Measurements from ENCODE around the gene NR4A2. TPM values are rescaled to one million over a fixed set of nuclear protein-coding genes. Genes with fewer than 3 reads are reported as not detected.

Gene NR4A2
- polyA plus RNA-seq, 1 donor (not counting 4 experiments of a cell fraction or from before 2014, with no cell fraction given) = 4.5 TPM

DNA sequence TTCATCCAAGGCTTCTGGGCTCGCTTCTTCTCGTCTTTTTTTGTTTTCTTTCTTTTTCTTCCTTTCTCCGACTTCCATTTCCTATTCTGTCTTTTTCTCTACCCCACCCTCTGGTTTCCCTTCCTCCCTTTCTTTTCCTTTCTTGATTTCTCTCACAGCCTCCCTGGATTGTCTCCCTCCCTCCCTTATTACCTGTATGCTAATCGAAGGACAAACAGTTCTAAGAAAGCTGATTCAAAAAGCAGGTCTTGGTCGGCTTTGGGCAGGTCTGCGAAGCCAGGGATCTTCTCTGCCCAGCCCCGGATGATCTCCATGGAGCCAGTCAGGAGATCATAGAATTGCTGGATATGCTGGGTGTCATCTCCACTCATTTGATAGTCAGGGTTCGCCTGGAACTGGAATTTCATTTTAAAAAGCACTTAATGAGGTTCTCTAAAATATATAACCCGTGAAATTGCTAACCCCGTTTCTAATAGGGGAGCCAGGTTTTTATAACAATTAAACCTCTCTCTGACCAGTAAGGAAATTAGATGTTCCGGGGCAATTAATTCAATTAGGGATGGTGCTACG, 5.9 kb downstream of the NR4A2 start:
- no peak overlapping the region for H3K4me3 ChIP-seq (ENCODE audit: control insufficient read depth in 2 of 3, extremely low read depth in 1 of 3, insufficient read depth in 2 of 3, low read depth in 1 of 3, low read length in 3 of 3)
- no peak overlapping the region for H3K27ac ChIP-seq (ENCODE audit: control insufficient read depth, insufficient read depth, low read length)
- no peaks in the 10 kb centered on the region for H4K20me1 ChIP-seq (ENCODE audit: control insufficient read depth, extremely low read depth, insufficient read depth, low read length)
- no peaks in the 10 kb centered on the region for H3K9me3 ChIP-seq (ENCODE audit: control insufficient read depth, low read depth, low read length)
- no peaks in the 10 kb centered on the region for H3K79me2 ChIP-seq (ENCODE audit: control insufficient read depth, insufficient read depth, low read length)
- no peaks in the 10 kb centered on the region for H3K4me1 ChIP-seq (ENCODE audit: control insufficient read depth, extremely low read depth, insufficient read depth, low read length)
- no peak overlapping the region for H2AFZ ChIP-seq (ENCODE audit: control insufficient read depth, low read length)
- no peak overlapping the region for H3K4me2 ChIP-seq (ENCODE audit: control insufficient read depth, extremely low read depth, insufficient read depth, low read depth, low read length)
- H3K9ac ChIP-seq (ENCODE audit: control insufficient read depth, extremely low read depth, insufficient read depth, low read length) = no peak overlapping the region
- H3K9me1 ChIP-seq (ENCODE audit: control insufficient read depth, extremely low read depth, insufficient read depth, low read length) = no peaks in the 10 kb centered on the region
- H3K27me3 ChIP-seq (ENCODE audit: control insufficient read depth, extremely low read depth, insufficient read depth, low read length) = peaks cover 23% of the 10 kb centered on the region
- TF ChIP-seq, protein P1, sequence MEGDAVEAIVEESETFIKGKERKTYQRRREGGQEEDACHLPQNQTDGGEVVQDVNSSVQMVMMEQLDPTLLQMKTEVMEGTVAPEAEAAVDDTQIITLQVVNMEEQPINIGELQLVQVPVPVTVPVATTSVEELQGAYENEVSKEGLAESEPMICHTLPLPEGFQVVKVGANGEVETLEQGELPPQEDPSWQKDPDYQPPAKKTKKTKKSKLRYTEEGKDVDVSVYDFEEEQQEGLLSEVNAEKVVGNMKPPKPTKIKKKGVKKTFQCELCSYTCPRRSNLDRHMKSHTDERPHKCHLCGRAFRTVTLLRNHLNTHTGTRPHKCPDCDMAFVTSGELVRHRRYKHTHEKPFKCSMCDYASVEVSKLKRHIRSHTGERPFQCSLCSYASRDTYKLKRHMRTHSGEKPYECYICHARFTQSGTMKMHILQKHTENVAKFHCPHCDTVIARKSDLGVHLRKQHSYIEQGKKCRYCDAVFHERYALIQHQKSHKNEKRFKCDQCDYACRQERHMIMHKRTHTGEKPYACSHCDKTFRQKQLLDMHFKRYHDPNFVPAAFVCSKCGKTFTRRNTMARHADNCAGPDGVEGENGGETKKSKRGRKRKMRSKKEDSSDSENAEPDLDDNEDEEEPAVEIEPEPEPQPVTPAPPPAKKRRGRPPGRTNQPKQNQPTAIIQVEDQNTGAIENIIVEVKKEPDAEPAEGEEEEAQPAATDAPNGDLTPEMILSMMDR (optimal IDR thresholded peaks at IDR 0.05 in 1 of 3, IDR thresholded peaks at IDR 0.05 in 1 of 3, conservative IDR thresholded peaks at IDR 0.05 in 1 of 3; ENCODE audit: extremely low read depth in 1 of 3, insufficient read depth in 2 of 3, low read length in 3 of 3) = no peak
- TF ChIP-seq EZH2 (IDR thresholded peaks at IDR 0.05; ENCODE audit: low read length) = no peak
- FAIRE-seq (no peak), DNase-seq (ENCODE audit: low read depth, low spot score) (no peak)
- no peaks in the 10 kb centered on the region for H3K36me3 ChIP-seq (ENCODE audit: control insufficient read depth in 2 of 2, extremely low read depth in 1 of 2, insufficient read depth in 2 of 2, low read length in 2 of 2)
- dilution Hi-C loops (cut with MboI; ENCODE audit: extremely low pct_ligation_motif_present, low sequenced_read_pairs) = no loop called here

DNA sequence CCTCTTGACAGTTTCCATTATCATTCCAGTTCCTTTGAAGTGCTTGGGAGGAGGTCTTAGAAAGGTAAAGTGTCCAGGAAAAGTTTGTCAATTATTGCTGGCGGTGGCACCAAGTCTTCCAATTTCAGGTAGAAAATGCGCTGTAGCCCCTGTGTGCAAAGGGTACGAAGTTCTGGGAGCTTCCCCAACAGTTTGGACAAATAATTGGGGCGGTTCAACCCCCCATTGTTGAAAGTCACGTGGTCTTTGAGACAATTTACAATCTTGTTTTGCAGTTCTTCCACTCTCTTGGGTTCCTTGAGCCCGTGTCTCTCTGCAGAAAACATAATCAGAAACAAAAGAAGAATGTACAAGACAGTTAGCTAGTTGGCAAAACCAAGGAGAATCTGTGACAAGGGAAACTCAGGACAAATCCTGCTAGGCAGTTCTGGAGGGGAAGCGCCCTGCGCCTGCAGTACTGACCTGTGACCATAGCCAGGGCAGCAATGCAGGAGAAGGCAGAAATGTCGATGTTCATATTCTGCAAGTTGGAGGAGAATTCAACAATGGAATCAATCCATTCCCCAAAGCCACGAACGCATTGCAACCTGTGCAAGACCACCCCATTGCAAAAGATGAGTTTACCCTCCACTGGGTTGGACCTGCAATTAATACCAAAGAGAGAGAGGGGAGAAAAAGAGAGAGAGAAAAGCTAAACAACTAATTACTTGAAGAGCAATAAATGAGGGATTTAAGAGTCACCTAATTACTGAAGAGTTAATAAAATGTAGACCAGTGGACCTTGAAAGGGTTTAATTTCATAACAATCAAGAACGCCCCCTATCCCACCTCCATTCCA, 6.6 kb downstream of the NR4A2 start:
- Histone ChIP-seq H3K79me2 (ENCODE audit: control insufficient read depth, insufficient read depth, low read length) (no peaks in the 10 kb centered on the region), H3K27me3 (ENCODE audit: control insufficient read depth, extremely low read depth, insufficient read depth, low read length) (peaks cover 30% of the 10 kb centered on the region), H3K4me1 (ENCODE audit: control insufficient read depth, extremely low read depth, insufficient read depth, low read length) (peaks cover 7% of the 10 kb centered on the region), H3K9ac (ENCODE audit: control insufficient read depth, extremely low read depth, insufficient read depth, low read length) (no peak overlapping the region), H3K4me2 (ENCODE audit: control insufficient read depth, extremely low read depth, insufficient read depth, low read depth, low read length) (no peak overlapping the region), H3K4me3 (ENCODE audit: control insufficient read depth in 2 of 3, extremely low read depth in 1 of 3, insufficient read depth in 2 of 3, low read depth in 1 of 3, low read length in 3 of 3) (no peak overlapping the region), H3K27ac (ENCODE audit: control insufficient read depth, insufficient read depth, low read length) (no peak overlapping the region), H3K36me3 (ENCODE audit: control insufficient read depth in 2 of 2, extremely low read depth in 1 of 2, insufficient read depth in 2 of 2, low read length in 2 of 2) (no peaks in the 10 kb centered on the region), H3K9me3 (ENCODE audit: control insufficient read depth, low read depth, low read length) (no peaks in the 10 kb centered on the region), H2AFZ (ENCODE audit: control insufficient read depth, low read length) (no peak overlapping the region), H3K9me1 (ENCODE audit: control insufficient read depth, extremely low read depth, insufficient read depth, low read length) (no peaks in the 10 kb centered on the region), H4K20me1 (ENCODE audit: control insufficient read depth, extremely low read depth, insufficient read depth, low read length) (no peaks in the 10 kb centered on the region)
- TF ChIP-seq, protein P1 (optimal IDR thresholded peaks at IDR 0.05 in 1 of 3, IDR thresholded peaks at IDR 0.05 in 1 of 3, conservative IDR thresholded peaks at IDR 0.05 in 1 of 3; ENCODE audit: extremely low read depth in 1 of 3, insufficient read depth in 2 of 3, low read length in 3 of 3) = no peak
- no peak for TF ChIP-seq EZH2 (IDR thresholded peaks at IDR 0.05; ENCODE audit: low read length)
- DNase-seq (ENCODE audit: low read depth, low spot score) = no peak
- dilution Hi-C loops (cut with MboI; ENCODE audit: extremely low pct_ligation_motif_present, low sequenced_read_pairs) = no loop called here
- no peak for FAIRE-seq

Measured in keratinocyte (primary cell).